Calu3 (cell line): ENCODE measurements around the gene DNM1. TPM values are rescaled to one million over a fixed set of nuclear protein-coding genes. Genes with fewer than 3 reads are reported as not detected.
A peak's percentile ranks its signal among the peaks of the same experiment; 100 is the strongest.

Experiments
- BruUV-seq: library from RNA; stranded (reverse); fragments of 400-500 nt; replicated peaks from 2 replicates; lab custom pipeline; 2021; lab: Mats Ljungman, UMichigan
- CTCF ChIA-PET: fragments of 300-600 bp; sonication (Branson Sonifier 250); formaldehyde crosslinking; loops from one replicate; lab custom pipeline; 2022; ENCODE audit warnings: antibody characterized with exemption; lab: Charles Lee
- DNase-seq: peaks from one replicate; pipeline ENCODE4 v3.0.0; 2022
- H3K27ac Mint-ChIP-seq: one replicate; pipeline ENCODE4 v1.8.0; 2022; ENCODE audit warnings: mixed read lengths; ENCODE audit not compliant: unreplicated experiment
- H3K27me3 Mint-ChIP-seq: one replicate; pipeline ENCODE4 v1.8.0; 2022; ENCODE audit warnings: mixed read lengths; ENCODE audit not compliant: unreplicated experiment
- H3K36me3 Mint-ChIP-seq: one replicate; pipeline ENCODE4 v1.8.0; 2022; ENCODE audit warnings: mild to moderate bottlenecking, moderate library complexity, mixed read lengths; ENCODE audit not compliant: insufficient read depth, unreplicated experiment
- H3K4me1 Mint-ChIP-seq: one replicate; pipeline ENCODE4 v1.8.0; 2022; ENCODE audit warnings: mild to moderate bottlenecking, low read depth, mixed read lengths; ENCODE audit not compliant: unreplicated experiment
- H3K4me3 Mint-ChIP-seq: one replicate; pipeline ENCODE4 v1.8.0; 2022; ENCODE audit warnings: mild to moderate bottlenecking, low read depth, moderate library complexity, mixed read lengths; ENCODE audit not compliant: unreplicated experiment
- H3K9me3 Mint-ChIP-seq: one replicate; pipeline ENCODE4 v1.8.0; 2022; ENCODE audit warnings: low read depth, mixed read lengths; ENCODE audit not compliant: unreplicated experiment
- CTCF ChIP-seq: fragments of 200-600 bp; IDR thresholded peaks from one replicate; pipeline ENCODE4 v1.8.0; 2022; ENCODE audit warnings: antibody characterized with exemption; ENCODE audit not compliant: unreplicated experiment
- intact Hi-C: fragments of 100-400 bp; cut with micrococcal nuclease; formaldehyde crosslinking; loops from one replicate; pipeline ENCODE4 v1.10.0; 2022; ENCODE audit not compliant: unreplicated experiment
- microRNA-seq: library from miRNA; unstranded; fragments of <30 nt; microRNA quantifications from one replicate; pipeline ENCODE4 v1.2.0, GENCODE V29; 2022
- total RNA-seq: library from RNA; stranded (reverse); gene quantifications from 2 replicates; pipeline ENCODE4 v1.2.3, GENCODE V29; 2022

Gene DNM1
- total RNA-seq, 1 experiment from 2014 or later: 40.0 TPM

- CTCF ChIA-PET: interaction anchor here (0.6 kb wide), 1 partner anchor 17 kb away, joined by 5 read pairs; no protein-coding TSS in a partner anchor
- intact Hi-C loops: loop anchor here (10.0 kb wide), 1 partner anchor 250 kb away; the partner anchor contains the start of gene SPTAN1
- DNase-seq: no peak
- Mint-ChIP-seq H3K27me3 (no peaks in the 10 kb centered on the region), H3K9me3 (no peaks in the 10 kb centered on the region), H3K27ac (peak overlapping the region; percentile 42), H3K36me3 (peaks cover 20% of the 10 kb centered on the region), H3K4me1 (no peaks in the 10 kb centered on the region), H3K4me3 (no peak overlapping the region)
- no peak for TF ChIP-seq CTCF
- no TSS peak for BruUV-seq
Measured at GRCh38 chr9:128304136-128304970, 101.2 kb downstream of the DNM1 start.

Small RNAs within 50 kb of the gene (microRNA-seq; reads per million reads assigned to microRNA genes)
- not detected for gene MIR199B
- gene MIR3154: not detected

Other genes with a start within 250 kb of the DNM1 start
- gene EEIG1, start 222.4 kb upstream of the DNM1 start, total RNA-seq: 80.7 and 84.6 TPM in 2 replicates
- 6.7 and 9.0 TPM in 2 replicates for gene NAIF1, start 136.1 kb upstream of the DNM1 start, total RNA-seq
- 19.5 and 22.1 TPM in 2 replicates for gene SLC25A25, start 135.1 kb upstream of the DNM1 start, total RNA-seq
- gene PTGES2, start 75.7 kb upstream of the DNM1 start, total RNA-seq: 121 and 137 TPM in 2 replicates
- gene LCN2, start 53.9 kb upstream of the DNM1 start, total RNA-seq: 2,733 and 4,208 TPM in 2 replicates
- 77.6 and 82.3 TPM in 2 replicates for gene BBLN, start 43.1 kb upstream of the DNM1 start, total RNA-seq
- gene CIZ1, start 11.8 kb upstream of the DNM1 start, total RNA-seq: 85.8 and 93.7 TPM in 2 replicates
- 69.6 and 77.2 TPM in 2 replicates for gene GOLGA2, start 72.6 kb downstream of the DNM1 start, total RNA-seq
- gene SWI5, start 72.9 kb downstream of the DNM1 start, total RNA-seq: 9.6 and 9.7 TPM in 2 replicates
- gene TRUB2, start 119.1 kb downstream of the DNM1 start, total RNA-seq: 22.5 and 25.9 TPM in 2 replicates
- gene COQ4, start 119.5 kb downstream of the DNM1 start, total RNA-seq: 34.0 and 37.3 TPM in 2 replicates
- gene SLC27A4, start 137.1 kb downstream of the DNM1 start, total RNA-seq: 13.8 and 15.3 TPM in 2 replicates
- 38.6 and 40.2 TPM in 2 replicates for gene URM1, start 168.0 kb downstream of the DNM1 start, total RNA-seq
- gene CERCAM, start 217.5 kb downstream of the DNM1 start, total RNA-seq: 11.5 and 14.5 TPM in 2 replicates